DMS153 (cell line): ENCODE data around the gene WDR7.
"Not testable (repeated sequence)": the region's sequence is repeated elsewhere in the genome, so short reads cannot be mapped to it uniquely, and the experiment has no call there.

Experiments
- DNase-seq: peaks from one replicate; lab custom pipeline; 2025; lab: John Stamatoyannopoulos, UW

The WDR7 gene

DNA sequence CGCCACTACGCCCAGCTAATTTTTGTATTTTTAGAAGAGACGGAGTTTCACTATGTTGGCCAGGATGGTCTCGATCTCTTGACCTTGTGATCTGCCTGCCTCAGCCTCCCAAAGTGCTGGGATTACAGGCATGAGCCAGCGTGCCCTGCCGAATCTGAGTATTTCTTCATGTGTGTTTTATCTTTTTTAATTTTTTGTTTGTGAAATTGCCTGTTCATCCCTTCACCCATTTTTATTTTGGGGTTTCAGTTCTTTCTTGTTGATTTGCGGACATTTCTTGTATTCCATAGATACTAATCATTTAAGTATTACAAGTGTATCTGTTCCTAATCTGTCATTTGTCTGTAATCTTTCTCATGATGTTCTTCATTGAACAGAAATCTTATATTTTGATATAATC, 3.1 kb downstream of the WDR7 start:
- not testable (repeated sequence) for DNase-seq

DNA sequence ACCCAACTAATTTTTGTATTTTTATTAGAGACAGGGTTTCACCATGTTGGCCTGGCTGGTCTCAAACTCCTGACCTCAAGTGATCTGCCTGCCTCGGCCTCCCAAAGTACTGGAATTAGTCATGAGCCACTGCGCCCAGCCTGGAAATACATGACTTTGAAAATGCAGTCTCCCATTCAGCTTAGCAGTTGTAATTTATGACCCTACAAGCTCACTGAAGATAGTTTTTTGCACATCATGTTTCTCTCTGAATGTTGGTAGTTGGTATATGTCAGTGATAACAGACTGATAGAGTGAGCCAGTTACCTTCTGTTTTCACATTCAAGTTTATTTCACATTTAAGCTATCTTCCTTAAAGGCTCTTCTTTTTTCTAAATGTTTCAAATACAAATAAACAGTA, 7.1 kb downstream of the WDR7 start:
- DNase-seq = no peak

DNA sequence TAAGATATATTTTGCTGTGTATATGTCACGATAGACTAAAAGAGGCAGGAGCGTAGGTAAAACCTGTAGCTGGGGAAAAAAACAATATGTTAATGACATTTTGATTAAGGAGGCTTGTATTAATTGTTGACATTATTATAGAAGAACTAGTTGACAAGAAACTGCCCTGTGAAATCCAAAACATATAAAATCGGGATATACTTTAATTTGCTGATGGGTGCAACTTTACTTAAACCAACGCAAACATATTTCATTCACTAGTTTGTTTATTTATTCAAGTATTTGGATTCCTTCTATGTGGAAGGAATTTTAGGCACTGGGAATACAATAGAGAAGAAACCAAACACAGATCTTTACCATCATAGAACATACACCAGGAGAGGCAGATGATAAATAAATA, 8.0 kb downstream of the WDR7 start:
- DNase-seq = no peak

DNA sequence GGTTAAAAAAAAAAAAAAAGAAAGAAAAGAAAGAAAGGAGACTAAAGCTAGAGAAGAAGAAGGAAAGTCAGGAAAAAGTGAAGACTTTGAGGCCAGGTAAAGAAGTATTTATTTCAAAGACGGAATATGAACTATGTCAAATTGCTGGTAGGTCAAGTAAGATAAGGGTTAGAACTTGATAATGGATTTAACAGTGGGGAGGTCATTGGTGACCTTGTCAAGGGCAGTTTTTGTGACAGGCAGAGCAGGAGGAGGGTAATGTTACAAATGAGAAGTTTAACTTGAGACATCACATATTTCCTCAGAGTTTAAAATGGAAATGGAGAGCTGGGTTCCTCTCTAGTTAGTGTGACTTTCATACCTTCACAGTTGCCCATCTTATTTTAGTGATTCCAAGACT, 9.5 kb downstream of the WDR7 start:
- no peak for DNase-seq

DNA sequence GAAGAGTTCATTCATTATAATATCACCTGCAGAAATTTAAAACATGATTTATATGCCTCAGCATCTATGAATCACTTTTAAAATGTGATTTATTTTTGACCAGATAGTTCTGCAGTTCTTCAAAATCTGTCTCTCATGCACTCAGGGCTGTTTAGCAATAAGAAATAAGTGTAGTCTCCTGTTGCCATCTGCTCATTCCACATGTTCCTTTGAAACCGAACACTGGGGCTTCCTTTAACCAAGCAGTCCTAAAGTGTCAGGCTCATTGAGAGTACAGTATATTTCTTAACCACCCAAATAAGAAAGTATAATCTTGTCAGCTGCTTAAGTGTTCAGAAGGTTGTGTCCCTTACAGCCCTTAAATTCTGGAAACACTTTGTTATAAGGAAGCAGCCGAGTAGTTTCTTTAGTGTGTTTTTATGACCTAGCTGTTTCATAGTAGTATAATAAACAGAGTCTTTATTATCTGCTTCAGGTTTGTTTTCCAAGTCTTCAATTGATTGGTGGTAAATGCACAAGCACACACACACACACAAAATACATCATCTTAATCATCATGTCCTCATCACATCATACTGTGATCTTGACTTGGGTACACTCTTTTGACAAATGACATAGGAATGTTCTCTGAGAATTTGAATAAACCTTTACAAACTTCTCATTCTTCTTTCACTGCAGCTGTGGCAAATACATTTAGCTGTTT, 10.4 kb downstream of the WDR7 start:
- no peak for DNase-seq

DNA sequence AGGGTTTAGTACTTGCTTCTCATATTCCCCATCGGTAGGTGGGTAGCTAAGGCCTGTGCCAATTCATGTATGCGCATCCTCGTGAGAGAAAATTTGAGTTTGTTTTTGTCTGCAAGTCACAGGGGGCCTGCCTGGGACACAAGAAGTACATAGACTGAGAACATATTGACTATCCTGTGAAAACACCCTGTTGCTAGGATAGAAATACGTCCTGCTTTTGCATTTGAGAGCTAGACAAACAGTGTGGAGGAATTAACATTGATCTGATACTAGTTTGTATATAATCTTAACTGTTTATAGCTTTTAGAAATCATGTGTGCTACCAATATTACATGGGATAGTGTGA, 10.9 kb downstream of the WDR7 start:
- no peak for DNase-seq

DNA sequence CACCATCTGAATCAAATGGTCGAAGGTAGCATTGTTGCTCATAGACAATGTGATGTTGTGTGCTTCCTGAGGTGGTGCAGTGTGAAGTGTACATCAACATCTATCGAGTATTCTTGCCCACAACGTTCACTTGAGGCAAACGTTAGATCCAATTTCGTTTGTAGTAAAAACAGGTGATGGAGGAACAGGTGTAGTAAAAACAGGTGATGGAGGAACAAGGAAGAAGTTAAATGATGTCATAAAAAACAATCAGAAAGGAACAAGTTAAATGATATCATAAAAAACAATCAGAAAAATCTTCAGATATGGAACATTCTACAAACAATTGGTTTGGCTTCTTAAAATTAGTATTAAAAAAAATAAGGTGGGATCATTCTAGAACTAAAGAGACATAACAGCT, 11.3 kb downstream of the WDR7 start:
- DNase-seq = no peak

DNA sequence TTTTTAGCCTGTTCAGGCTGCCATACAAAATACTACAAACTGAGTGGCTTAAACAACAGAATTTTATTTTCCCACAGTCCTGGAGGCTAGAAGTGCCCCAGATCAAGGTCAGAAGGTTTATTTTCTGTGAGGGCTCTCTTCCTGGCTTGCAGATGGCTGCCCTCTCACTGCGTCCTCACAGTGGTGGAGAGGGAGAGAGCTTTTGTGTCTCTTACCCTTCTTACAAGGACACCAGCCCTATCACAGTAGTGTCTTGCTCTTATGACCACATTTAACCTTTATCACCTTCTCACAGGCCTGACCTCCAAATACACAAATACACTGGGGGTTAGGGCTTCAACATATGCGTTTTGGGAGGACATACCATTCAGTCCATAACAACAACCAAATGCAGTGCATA, 11.7 kb downstream of the WDR7 start:
- DNase-seq = no peak

DNA sequence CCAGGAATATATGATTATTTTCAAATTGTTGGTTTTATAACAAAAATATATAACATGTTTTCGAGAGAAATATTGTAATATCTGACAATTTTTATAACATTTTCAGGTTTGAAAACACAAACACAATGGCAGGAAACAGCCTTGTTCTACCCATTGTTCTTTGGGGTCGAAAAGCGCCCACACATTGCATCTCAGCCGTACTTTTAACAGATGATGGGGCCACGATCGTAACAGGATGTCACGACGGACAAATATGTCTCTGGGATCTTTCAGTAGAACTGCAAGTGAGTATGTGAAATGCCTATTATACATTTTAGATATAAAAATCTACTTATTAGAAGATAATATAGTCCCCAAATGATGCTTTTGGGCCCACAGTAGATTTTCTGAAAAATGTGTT, 21.2 kb downstream of the WDR7 start:
- no peak for DNase-seq

DNA sequence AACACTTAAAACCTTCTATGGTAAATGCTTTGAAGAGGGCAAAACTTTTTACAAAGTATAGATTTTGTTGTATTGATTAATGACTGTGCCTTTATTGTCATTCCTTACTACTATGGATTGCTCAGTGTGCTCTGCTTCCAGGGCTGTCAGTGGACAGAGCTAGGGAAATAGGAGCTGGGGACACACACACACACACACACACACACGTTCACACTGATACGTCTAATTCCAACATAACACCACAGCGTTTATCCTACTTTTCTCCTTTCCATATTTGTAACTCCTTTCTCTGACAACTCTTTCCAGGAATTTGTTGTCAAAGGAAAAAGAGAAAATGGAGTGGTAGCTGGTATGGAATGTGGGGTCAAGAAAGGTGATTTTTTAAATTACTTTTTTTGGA, 21.8 kb downstream of the WDR7 start:
- DNase-seq = no peak

DNA sequence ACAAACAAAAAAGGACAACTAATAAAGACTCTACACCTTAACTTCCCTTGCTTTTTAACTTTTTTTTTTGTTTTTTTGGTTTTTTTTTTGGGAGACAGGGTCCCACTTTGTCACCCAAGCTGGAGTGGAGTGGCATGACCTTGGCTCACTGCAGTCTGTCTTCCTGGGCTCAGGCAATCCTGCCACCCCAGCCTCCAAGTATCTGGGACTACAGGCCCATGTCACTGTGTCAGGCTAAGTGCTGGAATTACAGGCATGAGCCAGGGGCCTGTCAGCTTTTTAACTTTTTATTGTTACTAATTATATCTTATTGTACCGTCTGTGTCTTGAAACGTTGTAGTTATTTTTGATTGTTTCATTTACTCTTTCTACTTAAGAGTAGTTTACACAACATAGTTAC, 25.5 kb downstream of the WDR7 start:
- no peak for DNase-seq

DNA sequence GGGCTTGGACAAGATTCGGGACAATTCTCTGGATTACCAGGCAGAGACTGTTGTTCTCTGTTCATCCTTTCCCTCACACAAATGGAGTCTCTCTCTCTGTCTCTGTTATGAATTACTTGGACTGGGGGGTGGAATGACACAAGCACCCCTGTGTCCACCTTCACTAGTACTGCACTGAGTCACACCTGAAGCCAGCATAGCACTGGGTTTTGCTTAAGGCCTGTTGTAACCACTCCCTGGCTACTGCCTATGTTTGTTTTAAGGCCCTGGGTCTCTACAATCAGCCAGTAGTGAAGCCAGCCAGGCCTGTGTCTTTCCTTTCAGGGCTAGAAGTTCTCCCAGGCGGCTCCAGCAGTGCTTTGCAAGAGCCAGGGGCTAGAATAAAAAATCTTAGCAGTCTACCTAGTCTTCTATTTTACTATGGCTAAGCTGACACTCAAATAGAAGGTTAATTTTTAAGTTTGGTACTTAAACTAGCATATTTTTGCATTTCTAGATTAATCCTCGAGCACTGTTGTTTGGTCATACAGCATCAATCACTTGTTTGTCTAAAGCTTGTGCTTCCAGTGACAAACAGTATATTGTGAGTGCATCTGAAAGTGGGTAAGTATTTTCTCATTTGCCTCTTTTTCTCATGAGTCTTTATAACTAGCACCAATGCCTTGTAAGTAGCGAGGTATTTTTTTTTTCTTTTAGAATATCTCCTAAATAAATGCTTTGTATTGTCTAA, 27.8 kb downstream of the WDR7 start:
- DNase-seq = no peak

DNA sequence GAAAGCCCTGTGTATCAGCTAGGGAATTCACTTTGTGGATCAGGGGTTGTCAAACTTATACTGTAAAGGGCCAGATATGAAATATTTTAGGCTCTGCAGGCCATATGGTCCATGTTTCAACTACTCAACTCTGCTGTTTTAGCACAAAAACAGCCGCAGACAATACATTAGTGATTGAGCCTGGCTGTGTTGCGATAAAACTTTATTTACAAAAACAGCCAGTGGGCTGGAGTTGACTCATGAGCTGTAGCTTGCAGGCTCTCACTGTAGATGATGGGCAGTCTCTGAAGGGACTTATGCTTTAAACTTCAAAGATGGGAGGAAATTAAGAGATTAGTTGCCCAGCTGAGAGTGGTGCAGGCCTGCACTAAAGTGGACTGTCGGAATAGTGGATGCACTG, 33.1 kb downstream of the WDR7 start:
- no peak for DNase-seq

DNA sequence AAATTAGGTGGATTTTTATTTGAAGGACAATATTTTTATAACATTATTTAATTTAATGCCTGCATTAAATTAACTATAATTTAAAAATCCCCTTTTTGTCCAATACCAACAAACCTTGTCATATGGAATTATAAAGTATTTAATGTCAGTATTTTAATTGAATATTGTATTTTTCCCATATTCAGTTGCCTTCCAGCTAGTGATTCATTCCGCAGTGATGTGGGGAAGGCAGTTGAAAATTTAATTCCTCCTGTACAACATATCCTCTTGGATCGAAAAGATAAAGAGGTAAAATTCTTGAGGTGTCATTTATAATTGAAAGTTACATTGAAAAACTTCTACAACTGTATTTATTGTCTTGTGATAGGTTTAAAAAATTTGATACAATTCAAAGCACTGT, 40.4 kb downstream of the WDR7 start:
- DNase-seq = no peak

DNA sequence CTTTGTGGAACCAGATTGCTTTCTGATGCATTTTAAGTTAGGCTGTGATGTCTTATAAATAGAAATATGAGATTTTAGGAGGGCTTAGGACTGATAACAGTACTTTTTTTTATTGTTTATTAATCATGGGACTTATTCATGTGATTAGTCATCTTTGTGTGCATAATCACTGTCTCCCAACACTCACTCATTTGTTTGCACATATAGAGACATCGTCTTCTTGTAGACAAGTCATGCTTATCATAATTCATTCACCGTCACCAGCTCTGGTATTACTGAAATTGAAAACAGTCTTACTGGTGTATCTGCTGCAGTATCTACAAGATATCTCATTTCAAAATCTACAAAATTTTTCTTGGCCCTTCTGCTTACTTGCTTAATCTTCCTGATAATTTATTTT, 45.8 kb downstream of the WDR7 start:
- DNase-seq = no peak

DNA sequence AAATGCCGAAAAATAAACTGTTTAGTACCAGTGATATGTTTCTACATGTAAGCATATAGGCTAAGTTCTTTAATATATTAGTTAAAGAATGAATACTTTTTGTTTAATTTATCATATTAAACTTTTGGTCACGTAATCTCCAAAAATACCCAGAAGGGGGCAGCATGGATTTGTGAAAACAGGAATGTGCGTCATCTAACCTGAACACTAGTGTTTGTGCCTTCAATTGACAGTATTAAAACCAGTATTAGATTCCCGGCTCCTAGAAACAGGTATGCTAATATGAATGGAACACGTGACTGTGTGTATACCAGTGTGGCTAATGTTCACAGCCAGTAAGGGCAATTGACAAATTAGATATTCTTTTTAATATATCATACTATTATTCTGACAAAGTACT, 51.8 kb downstream of the WDR7 start:
- peak; percentile 30 for DNase-seq

DNA sequence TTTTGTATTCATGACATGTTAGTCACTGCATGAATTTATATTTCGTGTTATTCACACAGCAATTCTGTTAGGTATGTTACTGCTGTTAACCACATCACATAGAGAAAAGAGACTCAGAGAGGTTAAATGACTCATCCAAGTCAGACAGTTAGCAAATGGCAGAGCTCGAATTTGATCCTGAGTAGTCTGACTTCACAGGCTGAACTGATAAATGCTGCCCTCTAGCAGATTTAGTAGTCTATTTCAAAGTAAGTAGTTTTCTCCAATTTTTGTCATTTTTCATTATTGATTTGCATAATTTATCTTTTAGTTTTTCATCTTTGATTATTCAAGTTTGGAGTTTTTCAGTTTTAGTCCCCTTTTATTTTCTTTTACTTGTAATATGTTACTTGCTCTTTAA, 58.3 kb downstream of the WDR7 start:
- no peak for DNase-seq

DNA sequence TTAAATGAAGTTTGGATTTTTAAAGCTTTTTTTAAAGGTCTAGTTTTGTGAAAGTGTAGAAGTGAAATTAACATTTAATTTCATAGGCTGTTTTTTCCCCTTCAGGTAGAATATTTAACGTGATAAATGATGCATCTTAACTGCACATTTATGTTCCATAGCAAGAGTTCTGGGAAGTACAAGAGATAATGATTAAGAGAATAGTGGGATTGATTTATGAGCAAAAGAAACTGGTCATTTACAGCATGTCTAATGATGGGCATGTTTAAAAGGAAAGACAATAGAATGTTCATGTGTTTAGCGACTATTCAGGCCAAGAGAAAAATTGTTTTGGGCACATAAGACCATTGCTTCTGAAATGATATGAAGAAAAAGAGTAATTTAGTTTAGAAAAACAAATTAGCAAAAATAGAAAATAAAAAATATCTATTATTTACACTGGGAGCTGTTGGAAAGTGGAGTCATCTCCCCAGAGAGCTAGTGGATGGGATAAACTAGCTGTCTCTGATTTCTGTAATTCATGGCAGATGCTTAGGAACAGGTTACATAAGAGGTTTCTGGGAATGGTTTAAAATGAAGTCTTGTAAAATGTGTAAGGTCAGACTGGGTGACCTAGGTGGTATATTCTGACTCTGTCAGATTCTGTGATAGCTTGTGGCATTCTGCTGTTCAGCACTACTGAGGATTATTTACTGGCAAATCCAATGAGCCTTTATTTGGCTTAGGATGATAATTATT, 60.7 kb downstream of the WDR7 start:
- DNase-seq = no peak

DNA sequence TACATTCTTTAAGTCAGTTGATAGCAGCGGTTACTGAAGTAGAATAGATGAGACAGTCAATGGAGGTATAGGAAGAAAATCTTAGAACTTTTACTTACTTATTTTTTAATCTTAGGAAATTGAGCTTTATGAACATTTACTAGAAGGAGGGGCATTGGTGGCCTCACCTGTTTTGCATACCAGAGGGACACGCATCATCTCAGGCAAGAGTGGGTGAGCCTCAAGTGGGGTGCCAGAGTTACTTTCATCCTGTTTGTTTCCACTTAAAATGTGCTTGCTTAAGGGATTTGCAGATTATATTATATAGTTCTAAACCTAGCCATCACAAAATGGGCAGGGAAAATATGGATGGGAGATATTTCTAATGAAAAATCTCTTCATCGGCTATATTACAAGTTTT, 61.6 kb downstream of the WDR7 start:
- DNase-seq = no peak

DNA sequence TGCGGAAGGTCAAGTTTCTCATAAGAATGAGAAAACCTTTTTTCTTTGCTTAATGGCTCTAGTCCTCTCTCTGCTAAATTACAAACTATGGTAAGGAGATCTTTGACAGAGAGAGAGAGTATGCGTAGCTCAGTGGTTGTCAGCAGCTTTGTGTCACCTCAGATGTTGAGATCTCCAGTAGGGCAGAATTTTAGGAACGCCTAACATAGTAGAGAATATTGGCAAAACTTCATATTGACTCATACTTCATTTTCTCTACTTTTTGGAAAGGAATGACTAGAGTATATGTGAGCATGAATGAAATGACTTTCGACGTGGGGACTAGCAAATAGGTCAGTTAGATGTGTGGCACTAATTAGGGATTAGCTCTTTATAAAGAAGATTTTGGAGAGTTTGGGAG, 64.0 kb downstream of the WDR7 start:
- DNase-seq = no peak

DNA sequence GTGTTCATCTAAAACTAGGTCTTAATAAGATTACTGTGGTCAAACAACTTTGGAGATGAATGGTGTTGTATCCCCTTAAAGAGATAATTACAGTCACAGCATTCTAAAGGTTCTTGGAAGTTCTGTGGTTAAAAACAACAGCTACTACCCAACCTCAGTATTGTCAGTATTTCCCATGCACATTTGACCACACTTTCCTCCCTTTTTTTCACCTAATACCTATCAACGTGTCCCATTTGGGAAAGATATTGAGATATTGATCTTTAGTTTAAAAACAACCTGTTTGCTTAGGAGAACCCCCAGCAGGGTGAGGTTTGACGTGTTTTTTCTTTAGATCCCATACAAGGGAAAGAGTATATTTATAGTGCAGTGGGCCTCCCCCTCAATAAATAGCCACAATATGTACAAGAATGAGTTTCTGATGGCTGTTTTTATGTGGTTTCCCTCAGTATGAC, 65.6 kb downstream of the WDR7 start:
- no peak for DNase-seq

DNA sequence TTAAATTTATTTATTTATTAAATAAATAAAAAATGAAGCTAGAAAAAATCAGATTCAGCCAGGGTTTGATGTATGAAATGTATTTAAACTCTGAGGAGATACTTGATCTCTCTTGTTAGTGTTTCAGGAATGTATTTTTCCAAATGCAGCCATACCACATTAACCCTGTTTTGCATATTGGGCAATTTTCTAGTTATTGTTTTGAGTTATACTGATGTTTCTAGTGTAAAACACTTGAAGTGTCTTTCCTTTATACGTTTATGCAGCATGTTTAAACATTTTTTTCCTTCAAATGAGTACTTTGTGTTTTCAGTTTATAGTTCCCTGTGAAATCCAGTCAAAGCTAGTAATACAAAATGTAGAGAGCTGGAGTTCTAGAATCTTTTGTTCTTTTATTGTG, 69.9 kb downstream of the WDR7 start:
- DNase-seq = no peak

DNA sequence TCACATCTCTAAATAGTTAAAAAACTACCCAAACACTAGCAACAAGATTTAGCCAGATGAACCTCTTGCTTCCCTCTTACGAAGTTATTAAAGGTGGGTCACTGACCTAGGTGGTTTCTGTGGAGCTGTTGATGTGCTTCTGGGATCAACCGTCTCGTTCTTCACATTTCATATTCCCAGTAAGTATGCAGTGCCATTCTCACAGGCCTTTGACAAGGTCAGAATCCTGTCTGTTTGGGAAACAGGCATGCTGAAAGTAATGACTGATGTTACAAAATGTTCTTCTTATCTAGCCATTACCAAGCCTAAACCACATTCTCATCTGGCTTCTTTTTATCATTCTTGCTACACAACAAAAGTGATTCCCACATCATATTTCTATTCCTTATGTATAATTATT, 70.3 kb downstream of the WDR7 start:
- no peak for DNase-seq
